ENCODE data around the gene HSPBAP1.
A peak's percentile ranks its signal among the peaks of the same experiment; 100 is the strongest.

HSPBAP1 gene

GRCh38 chr3:122727294-122727693, 66.3 kb downstream of the HSPBAP1 start:
- peak; percentile 23; the same call in 2 of the 3 replicates for ATAC-seq
- TF ChIP-seq ISL1 (CRISPR knock-in tag; IDR thresholded peaks at IDR 0.05) (no peak), ZNF565 (CRISPR knock-in tag; conservative IDR thresholded peaks at IDR 0.05; ENCODE audit: low read depth) (no peak), TCF4 (CRISPR knock-in tag; IDR thresholded peaks at IDR 0.05; ENCODE audit: borderline replicate concordance) (no peak), CSDC2 (CRISPR knock-in tag; IDR thresholded peaks at IDR 0.05) (no peak), PPARA (CRISPR knock-in tag; IDR thresholded peaks at IDR 0.05; ENCODE audit: borderline replicate concordance) (no peak), ZNF70 (CRISPR knock-in tag; IDR thresholded peaks at IDR 0.05) (no peak), RARB (CRISPR knock-in tag; IDR thresholded peaks at IDR 0.05) (no peak), OSR1 (CRISPR knock-in tag; IDR thresholded peaks at IDR 0.05) (no peak), ZFP30 (CRISPR knock-in tag; IDR thresholded peaks at IDR 0.05) (no peak)
- TF ChIP-seq, protein P1, sequence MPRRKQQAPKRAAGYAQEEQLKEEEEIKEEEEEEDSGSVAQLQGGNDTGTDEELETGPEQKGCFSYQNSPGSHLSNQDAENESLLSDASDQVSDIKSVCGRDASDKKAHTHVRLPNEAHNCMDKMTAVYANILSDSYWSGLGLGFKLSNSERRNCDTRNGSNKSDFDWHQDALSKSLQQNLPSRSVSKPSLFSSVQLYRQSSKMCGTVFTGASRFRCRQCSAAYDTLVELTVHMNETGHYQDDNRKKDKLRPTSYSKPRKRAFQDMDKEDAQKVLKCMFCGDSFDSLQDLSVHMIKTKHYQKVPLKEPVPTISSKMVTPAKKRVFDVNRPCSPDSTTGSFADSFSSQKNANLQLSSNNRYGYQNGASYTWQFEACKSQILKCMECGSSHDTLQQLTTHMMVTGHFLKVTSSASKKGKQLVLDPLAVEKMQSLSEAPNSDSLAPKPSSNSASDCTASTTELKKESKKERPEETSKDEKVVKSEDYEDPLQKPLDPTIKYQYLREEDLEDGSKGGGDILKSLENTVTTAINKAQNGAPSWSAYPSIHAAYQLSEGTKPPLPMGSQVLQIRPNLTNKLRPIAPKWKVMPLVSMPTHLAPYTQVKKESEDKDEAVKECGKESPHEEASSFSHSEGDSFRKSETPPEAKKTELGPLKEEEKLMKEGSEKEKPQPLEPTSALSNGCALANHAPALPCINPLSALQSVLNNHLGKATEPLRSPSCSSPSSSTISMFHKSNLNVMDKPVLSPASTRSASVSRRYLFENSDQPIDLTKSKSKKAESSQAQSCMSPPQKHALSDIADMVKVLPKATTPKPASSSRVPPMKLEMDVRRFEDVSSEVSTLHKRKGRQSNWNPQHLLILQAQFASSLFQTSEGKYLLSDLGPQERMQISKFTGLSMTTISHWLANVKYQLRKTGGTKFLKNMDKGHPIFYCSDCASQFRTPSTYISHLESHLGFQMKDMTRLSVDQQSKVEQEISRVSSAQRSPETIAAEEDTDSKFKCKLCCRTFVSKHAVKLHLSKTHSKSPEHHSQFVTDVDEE (CRISPR knock-in tag; IDR thresholded peaks at IDR 0.05), result no peak
- TF ChIP-seq, protein P2, sequence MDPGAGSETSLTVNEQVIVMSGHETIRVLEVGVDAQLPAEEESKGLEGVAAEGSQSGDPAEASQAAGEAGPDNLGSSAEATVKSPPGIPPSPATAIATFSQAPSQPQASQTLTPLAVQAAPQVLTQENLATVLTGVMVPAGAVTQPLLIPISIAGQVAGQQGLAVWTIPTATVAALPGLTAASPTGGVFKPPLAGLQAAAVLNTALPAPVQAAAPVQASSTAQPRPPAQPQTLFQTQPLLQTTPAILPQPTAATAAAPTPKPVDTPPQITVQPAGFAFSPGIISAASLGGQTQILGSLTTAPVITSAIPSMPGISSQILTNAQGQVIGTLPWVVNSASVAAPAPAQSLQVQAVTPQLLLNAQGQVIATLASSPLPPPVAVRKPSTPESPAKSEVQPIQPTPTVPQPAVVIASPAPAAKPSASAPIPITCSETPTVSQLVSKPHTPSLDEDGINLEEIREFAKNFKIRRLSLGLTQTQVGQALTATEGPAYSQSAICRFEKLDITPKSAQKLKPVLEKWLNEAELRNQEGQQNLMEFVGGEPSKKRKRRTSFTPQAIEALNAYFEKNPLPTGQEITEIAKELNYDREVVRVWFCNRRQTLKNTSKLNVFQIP (CRISPR knock-in tag; IDR thresholded peaks at IDR 0.05; ENCODE audit: borderline replicate concordance, low read depth), result no peak

- TF ChIP-seq BACH2 (CRISPR knock-in tag; IDR thresholded peaks at IDR 0.05; ENCODE audit: borderline replicate concordance), result no peak
- no peak for TF ChIP-seq ZNF70 (CRISPR knock-in tag; IDR thresholded peaks at IDR 0.05)
- TF ChIP-seq ZNF565 (CRISPR knock-in tag; conservative IDR thresholded peaks at IDR 0.05; ENCODE audit: low read depth), result no peak
- TF ChIP-seq SNAI2 (CRISPR knock-in tag; IDR thresholded peaks at IDR 0.05), result no peak
- TF ChIP-seq OSR1 (CRISPR knock-in tag; IDR thresholded peaks at IDR 0.05), result no peak
- TF ChIP-seq TCF4 (CRISPR knock-in tag; IDR thresholded peaks at IDR 0.05; ENCODE audit: borderline replicate concordance), result no peak
- TF ChIP-seq, protein P3, sequence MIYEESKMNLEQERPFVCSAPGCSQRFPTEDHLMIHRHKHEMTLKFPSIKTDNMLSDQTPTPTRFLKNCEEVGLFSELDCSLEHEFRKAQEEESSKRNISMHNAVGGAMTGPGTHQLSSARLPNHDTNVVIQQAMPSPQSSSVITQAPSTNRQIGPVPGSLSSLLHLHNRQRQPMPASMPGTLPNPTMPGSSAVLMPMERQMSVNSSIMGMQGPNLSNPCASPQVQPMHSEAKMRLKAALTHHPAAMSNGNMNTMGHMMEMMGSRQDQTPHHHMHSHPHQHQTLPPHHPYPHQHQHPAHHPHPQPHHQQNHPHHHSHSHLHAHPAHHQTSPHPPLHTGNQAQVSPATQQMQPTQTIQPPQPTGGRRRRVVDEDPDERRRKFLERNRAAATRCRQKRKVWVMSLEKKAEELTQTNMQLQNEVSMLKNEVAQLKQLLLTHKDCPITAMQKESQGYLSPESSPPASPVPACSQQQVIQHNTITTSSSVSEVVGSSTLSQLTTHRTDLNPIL (CRISPR knock-in tag; IDR thresholded peaks at IDR 0.05; ENCODE audit: low read depth), result no peak
- no peak for TF ChIP-seq PPARA (CRISPR knock-in tag; IDR thresholded peaks at IDR 0.05; ENCODE audit: borderline replicate concordance)
- no peak for TF ChIP-seq ISL1 (CRISPR knock-in tag; IDR thresholded peaks at IDR 0.05)
- no peak for TF ChIP-seq ZNF8 (CRISPR knock-in tag; IDR thresholded peaks at IDR 0.05)
- TF ChIP-seq ZFP30 (CRISPR knock-in tag; IDR thresholded peaks at IDR 0.05), result no peak
- TF ChIP-seq, protein P2 (CRISPR knock-in tag; IDR thresholded peaks at IDR 0.05; ENCODE audit: borderline replicate concordance, low read depth), result no peak
- TF ChIP-seq RARB (CRISPR knock-in tag; IDR thresholded peaks at IDR 0.05), result no peak
- no peak for TF ChIP-seq ESRRG (CRISPR knock-in tag; IDR thresholded peaks at IDR 0.05)
- TF ChIP-seq ARNTL (CRISPR knock-in tag; IDR thresholded peaks at IDR 0.05; ENCODE audit: borderline replicate concordance, low read depth), result no peak
- no peak for TF ChIP-seq ZFP3 (CRISPR knock-in tag; IDR thresholded peaks at IDR 0.05)
- TF ChIP-seq ZC3H10 (CRISPR knock-in tag; IDR thresholded peaks at IDR 0.05), result no peak
- no peak for TF ChIP-seq CSDC2 (CRISPR knock-in tag; IDR thresholded peaks at IDR 0.05)
- no peak for ATAC-seq
Observed at GRCh38 chr3:122725106-122725505, 68.5 kb downstream of the HSPBAP1 start.

GRCh38 chr3:122719273-122719921, 74.2 kb downstream of the HSPBAP1 start:
- no peak for TF ChIP-seq ZNF8 (CRISPR knock-in tag; IDR thresholded peaks at IDR 0.05)
- no peak for TF ChIP-seq ZC3H10 (CRISPR knock-in tag; IDR thresholded peaks at IDR 0.05)
- TF ChIP-seq, protein P3 (CRISPR knock-in tag; IDR thresholded peaks at IDR 0.05; ENCODE audit: low read depth), result no peak
- TF ChIP-seq RARB (CRISPR knock-in tag; IDR thresholded peaks at IDR 0.05), result no peak
- no peak for TF ChIP-seq GLIS3 (CRISPR knock-in tag; IDR thresholded peaks at IDR 0.05)
- TF ChIP-seq ZFP3 (CRISPR knock-in tag; IDR thresholded peaks at IDR 0.05), result no peak
- TF ChIP-seq SNAI2 (CRISPR knock-in tag; IDR thresholded peaks at IDR 0.05), result no peak
- ATAC-seq, result no peak

Data from SK-N-SH treated with all-trans-retinoic acid at 6 μM for 48 hours (cell line).